ENCODE data around the gene ASCL5.
A peak's percentile ranks its signal among the peaks of the same experiment; 100 is the strongest.
"Not testable (repeated sequence)": the region's sequence is repeated elsewhere in the genome, so short reads cannot be mapped to it uniquely, and the experiment has no call there.

The ASCL5 gene, protein sequence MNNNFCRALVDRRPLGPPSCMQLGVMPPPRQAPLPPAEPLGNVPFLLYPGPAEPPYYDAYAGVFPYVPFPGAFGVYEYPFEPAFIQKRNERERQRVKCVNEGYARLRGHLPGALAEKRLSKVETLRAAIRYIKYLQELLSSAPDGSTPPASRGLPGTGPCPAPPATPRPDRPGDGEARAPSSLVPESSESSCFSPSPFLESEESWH

DNA sequence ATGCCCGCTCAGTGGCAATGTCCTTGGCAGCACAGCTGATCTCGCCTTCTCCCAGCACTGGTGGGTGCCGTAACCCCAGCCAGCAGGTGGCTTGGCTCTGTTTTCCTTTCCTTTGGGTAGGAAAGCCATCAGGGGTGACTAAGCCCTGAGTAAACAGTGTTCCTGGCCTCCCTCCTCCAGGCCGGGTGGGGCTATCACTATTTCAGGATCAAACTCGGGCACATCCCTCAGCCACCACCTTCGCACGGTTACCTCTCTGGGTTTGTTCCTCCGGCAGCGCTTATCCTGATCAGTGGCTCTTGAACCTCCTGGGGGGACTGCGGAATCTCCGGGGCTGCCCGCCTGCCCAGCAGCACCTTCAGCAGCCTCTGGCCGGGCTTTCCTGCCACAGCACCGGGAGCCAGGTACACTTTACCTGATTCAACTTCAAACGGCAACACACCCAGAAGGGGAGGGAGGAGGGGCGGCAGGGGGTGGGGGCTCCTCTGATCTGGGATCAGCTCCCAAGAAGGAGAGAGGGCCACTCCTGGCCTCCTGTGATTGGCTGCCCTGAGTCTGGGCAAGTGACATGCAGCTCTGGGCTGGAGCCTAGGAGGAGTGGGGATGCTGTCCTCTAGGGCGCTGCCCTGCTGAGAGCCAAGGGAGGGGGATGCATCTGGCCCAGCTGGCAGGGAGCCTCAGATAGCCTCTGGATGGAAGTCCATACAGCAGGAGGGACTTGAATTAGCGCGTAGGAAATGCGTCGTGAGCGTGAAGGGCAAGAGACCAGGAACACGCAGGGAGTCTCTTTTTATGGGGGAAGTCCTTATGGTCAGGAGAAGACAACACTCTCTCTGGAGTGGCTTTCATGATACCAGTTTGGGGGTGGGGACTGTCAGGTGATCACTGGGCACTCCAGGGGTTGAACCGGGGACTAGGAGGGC, at the start of gene ASCL5:
ASCL5 (minus strand) TSS at position 353 of the 923 bp plus-strand sequence. CDS start 11,812 bp downstream, outside the sequence.
- DNase-seq: no peak

DNA sequence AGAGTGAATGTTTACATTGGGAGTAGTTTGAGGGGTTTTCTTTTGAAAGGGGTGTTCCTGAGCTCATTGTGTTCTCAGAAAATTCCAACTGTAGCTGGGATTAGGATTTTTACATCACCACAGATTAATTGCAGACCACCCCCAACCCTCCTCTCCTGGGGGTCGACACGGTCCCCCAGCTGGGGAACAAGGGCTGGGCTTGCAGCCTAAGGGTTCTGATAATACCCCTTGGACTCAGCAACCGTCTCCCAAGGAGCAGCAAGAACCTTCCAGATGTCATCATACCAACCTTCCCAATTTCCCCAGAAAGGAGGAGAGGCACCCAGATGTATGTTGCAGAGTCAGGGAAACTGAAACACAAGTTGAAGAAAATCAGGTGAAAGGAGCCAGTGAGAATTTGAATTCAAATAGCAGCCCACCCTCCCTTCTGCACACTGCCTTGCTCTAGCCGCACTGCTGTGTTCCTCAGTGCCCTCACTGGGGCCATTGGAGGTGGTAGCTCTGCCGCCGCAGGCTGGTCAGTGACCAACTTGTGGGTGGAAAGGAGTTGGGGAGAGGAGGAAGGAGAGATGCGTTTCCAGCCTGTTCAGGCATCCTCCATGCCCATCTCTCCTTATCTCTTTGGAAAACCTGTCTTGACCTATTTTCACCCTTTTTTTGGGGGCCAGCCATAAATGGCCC, 49.0 kb upstream of the ASCL5 start:
- no peak for DNase-seq

DNA sequence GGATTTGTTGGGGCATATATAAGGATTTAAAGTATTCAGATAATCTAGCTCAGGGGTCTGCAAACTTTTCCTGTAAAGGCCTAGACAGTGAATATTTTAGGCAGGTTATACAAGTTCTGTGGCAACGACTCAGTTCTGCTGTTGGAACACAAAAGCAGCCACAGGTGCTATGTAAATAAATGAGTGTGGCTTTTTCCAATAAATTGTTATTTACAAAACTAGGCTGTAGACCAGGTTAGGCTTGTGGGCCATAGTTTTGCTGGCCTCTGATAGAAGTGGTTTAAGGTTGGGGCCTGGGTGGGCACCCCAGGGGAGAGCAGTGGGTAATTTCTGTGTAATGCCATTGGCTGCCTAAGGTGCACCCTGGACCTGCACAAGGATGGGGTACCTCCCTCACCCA, 46.8 kb upstream of the ASCL5 start:
- no peak for DNase-seq

DNA sequence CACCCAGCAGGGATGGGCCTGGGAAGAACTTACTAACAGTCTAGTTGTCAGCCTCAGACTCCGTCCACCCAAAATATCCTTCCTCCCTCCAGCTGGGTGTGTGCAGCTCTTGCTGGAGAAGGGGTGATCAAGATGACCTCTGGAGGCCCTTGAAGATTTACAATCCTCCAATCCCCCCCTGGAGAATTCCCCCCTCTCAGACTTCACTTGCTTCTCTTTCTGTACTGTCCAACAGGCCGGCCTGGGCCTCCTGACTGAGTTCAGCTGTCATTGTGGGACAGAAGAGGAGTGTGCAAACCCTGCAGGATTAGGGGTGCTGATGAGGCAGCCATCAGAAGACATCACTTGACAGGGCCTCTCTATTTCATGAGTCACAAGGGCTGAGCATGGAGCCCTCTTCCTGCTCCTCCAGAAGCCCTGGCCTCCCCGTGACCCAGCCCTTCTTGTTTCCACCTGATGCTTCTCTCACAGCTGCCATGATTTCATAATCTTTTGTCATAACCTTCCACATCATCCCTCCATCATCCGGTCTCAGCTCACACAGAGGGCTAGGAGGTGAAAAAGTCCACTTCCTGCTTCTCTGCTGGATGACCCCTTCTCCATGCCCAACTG, 46.1 kb upstream of the ASCL5 start:
- no peak for DNase-seq

DNA sequence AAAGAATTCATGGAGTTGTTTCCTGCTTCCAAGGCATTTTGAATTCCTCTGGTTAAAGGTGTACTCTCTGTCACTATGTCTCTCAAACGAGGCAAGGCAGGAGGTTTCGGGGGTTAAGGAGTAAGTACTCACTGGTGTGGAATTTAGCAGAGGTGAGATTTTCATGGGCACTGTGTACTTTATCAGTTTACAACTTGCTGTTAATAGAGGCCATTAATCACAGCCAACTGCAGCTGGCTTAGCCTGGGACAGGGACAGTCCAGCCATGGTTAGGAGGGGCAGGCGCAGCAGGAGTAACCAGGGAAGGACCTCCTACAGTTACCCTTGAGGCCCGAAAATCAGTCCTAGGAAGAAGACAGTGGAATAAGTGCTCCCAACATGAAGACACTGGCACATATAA, 45.3 kb upstream of the ASCL5 start:
- no peak for DNase-seq

DNA sequence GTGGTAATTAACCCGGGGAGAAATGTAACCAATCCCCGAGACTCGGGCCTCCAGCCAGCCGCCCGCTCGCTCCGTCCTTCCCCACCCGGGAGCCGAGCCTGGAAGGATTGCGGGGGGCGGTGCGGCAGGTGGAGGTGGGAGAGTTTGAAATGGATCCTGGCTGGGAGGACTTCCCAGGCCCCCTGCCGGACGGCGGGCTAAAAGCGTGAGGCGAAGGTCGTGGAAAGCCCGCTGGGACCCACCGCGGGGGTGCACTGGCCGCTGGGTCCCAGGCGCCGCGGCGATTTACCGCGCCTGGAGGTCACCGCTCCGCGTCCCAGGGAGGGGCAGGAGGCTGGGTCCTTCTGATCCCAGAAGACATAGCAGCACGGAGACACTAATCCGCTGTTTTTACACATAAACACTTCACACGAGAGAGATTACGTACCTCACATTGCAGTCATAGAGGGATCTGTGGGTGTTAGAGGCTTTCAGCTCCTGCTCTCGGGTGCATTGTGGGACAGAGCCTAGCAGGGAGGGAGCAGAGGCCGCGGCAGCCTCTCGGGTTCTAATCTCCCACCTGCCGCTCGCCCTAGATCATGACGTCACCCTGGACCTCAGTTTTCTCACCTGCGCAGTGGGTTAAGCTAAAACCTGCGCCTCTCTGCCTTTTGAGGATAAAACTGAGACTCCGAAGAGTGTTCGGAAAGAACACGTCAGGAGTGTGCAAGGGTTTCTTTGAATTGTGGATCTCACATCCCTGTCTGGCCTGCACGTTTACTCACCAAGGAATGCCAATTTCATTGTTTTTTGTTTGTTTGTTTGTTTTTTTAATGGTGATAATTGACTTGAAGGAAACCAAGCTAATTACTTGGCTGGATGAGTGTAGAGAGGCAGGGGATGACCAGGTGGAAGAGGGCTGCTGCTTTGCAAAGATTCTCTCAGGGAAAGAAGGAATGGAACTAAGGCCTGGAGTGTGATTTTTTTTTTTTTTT, 44.4 kb upstream of the ASCL5 start:
- peak; percentile 41 for DNase-seq

DNA sequence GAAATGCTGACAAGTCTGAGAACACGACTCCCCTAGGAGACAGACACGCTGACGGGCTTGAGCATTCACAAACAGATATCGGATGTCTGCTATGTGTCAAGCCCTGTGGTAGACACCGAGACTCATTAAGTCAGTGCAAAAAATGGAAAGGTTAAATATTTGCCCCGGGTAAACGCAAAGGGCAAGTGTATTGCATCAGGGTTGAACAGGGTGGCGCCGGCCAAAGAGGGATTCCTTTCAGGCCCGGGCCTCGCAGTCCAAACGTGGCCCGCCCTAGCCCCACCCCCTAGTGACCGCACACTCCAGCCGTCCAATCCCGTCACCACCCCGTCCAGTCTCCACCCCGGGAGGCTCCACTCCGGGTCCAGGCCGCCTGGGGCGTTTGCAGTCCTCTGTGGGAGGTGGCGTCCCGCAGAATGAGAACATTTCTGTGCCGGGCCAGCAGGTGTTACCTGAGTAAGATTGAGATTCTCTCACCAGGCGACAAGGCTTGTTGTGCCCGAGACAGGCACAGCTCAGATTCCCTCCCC, 43.6 kb upstream of the ASCL5 start:
- DNase-seq: peak; percentile 79

DNA sequence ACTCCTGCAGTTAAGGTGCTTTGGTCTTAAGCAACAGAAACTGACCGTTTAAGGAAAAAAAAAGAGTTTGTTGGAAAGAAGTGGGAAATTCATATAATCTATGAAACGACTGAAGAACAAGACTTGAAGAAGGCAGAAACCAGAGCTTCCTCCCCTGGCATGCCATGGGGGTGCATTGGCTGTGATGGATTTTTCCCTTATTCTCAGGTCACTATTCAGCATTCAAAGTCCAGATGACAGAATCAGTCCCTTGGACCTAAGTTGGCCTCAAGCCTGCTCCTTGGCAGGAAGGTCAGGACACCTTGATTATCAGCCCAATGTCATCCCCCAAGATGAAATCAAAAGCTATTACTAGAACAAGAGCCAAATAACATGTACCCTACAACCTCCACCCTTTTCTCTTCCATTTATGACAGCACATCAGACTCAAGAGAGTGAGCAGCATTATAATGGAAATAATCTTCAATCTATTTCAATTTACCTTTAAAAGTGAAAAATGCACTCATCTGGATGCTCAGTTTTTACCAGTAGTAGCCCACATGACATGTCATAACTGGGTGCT, 43.1 kb upstream of the ASCL5 start:
- no peak for DNase-seq

DNA sequence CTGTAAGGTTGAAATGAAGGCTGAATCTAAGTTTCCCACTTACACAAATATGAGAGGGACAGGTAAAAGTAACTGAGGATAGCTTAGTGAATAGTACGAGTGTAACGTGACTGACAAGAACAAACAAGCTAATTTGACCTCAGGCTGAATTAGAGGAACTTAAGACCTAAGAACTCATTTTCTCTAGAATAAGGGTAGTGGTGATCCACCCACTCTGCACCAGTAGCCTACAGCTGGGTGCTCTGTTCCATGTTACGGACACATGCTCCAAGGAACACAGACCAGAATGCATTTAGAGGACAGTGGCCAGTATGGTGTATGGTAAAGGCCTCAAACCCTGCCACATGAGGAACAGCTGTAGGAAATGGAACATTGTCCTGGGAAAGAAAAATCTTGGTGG, 42.2 kb upstream of the ASCL5 start:
- no peak for DNase-seq

DNA sequence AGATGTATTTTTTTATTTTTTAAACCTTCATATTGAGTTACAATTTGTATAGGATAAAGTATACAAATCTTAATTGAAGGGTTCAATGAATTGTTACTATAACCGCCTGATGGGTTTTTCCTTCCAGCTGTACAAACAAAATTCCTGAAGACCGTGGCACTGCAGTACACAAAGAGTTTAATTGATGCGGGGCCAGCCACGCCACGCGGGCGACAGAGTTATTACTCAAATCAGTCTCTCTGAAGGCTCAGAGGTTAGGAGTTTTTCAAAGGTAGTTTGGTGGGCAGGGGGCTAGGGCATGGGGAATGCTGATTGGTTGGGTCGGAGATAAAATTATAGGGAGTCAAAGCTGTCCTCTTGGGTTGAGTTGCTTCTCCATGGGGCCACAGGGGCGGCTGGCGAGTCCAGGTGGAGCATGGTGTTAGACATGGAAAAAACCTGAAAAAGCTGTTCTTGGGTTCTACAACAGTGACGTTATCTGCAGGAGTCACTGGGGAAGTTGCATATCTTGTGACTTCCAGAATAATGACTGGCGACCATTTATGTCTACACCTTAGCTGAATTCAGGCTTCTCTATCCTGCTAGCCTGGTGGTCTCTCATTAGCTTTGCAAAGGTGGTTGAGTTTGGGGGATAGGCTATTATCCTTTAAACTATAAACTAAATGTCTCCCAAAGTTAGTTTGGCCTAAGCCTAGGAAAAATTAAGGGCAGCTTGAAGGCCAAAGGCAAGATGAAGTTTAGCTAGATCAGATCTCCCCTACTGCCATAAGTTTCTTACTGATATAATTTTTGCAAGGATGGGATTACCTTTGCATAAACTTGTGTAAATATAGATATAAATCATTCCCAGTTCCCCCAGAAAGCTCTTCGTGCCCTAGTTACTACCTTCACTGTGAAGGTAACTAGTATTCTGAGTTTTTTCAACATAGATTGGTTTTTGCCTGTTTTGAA, 40.3 kb upstream of the ASCL5 start:
- DNase-seq: no peak

DNA sequence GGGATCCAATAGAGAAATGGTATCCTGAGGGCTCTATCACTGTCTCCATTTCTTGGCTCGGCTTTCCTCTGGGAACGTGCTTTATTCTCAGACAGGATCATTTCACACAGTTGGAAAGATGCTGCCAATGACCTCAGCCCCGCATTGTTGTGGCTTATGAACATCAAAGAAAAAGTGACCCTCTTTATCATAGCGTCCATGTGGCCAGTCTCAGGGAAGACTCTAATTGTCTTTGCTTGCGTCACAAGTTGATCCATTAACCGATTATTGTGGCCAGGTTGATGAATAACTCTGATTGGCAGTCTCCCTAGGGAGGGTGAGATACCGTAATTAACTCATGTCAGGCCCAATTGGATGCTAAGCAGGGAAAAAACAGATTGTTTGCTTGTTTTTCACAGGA, 37.7 kb upstream of the ASCL5 start:
- no peak for DNase-seq

DNA sequence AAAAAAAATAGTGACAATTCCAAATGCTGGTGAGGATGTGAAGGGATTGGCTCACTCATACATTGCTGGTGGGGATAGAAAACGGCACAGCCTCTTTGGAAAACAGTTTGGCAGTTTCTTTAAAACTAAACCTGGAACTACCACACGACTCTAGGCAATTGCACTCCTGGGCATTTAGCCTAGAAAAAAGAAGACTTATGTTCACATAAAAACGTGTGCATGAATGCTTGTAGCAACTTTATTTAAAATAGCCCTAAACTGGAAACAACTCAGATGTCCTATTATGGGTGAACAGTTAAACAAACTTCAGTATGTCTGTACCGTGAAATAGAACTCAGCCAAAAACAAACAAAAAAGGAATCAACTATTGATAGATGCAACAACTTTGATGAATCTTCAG, 36.7 kb upstream of the ASCL5 start:
- DNase-seq: no peak

DNA sequence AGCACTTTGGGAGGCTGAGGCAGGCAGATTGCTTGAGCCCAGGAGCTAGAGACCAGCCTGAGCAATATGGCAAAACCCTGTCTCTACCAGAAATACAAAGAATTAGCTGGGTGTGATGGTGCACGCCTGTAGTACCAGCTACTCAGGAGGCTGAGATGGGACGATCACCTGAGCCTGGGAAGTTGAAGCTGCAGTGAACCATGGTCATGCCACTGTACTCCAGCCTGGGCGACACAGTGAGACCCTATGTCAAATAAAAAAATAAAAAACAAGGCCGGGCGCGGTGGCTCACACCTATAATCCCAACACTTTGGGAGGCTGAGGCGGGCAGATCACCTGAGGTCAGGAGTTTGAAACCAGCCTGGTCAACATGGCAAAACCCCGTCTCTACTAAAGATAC, 36.1 kb upstream of the ASCL5 start:
- DNase-seq: not testable (repeated sequence)

DNA sequence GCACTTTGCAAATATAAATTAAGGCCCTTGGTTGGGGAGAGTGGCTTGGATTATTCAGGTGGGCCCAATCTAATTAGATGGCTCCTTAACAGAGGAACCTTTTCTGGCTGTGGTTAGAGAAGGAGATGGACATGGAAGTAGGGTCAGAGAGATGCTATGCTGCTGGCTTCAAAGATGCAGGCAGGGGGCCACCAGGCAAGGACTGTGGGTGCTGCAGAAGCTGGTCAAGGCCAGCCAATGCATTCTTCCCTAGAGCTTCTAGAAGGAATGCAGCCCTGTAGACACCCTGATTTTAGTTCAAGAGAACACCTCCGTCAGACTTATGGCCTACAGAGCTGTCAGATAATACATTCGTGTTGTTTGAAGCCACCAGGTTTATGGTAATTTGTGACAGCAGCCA, 31.0 kb upstream of the ASCL5 start:
- DNase-seq: no peak

DNA sequence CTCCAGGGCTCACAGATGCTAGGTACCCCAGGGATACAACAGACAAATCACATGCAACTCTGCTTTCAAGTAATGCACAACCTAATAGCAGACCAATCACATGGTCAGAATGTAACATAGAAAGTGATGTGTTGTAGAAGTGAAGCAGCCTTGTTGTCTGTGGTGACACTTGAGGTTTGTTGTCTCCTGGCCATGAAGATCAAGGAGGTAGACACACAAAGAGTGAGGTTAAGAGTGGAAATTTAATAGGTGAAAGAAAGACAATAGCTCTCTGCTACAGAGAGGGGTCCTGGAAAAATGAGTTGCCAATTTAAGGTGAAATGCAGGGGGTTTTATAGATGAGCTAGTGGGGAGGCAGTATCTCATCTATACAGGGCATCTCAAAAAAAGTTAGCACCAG, 29.8 kb upstream of the ASCL5 start:
- DNase-seq: no peak

DNA sequence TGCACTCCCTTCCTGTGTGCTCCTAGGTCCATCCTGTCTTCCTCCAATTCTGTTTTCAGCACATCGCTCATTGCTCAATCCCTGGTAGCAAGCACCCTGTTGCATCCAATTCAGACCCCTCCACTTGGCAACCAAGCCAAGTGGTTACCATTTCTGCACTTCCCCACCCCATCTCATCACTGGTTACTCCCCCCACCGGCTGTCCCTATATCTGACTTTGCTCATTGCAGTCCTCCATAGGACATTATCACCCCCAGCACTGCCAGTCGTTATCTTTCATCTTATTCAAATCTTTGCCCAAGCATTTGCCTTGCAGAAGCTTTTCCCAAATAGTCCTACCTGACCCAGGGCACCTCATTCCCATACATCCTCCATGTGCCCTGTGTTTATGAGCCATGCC, 29.4 kb upstream of the ASCL5 start:
- DNase-seq: no peak

DNA sequence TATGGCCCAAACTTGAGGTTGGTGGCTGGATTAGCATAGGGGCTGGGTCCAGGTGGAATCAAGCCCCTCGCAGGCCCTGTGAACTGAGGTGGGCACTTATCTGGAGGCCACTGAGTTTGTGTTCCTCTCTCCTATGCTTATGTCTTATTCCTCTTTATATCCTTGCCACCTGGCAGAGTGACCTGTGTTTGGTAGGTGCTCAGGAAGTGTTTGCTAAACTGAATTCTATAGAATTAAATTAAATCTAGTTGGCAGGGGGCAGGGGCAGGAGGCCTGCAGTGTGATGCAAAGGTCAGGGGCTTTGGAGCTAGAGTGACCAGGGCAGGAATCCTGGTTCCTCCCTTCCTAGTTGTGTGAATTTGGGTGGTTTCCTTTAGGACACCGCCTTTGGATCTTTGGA, 28.4 kb upstream of the ASCL5 start:
- no peak for DNase-seq

DNA sequence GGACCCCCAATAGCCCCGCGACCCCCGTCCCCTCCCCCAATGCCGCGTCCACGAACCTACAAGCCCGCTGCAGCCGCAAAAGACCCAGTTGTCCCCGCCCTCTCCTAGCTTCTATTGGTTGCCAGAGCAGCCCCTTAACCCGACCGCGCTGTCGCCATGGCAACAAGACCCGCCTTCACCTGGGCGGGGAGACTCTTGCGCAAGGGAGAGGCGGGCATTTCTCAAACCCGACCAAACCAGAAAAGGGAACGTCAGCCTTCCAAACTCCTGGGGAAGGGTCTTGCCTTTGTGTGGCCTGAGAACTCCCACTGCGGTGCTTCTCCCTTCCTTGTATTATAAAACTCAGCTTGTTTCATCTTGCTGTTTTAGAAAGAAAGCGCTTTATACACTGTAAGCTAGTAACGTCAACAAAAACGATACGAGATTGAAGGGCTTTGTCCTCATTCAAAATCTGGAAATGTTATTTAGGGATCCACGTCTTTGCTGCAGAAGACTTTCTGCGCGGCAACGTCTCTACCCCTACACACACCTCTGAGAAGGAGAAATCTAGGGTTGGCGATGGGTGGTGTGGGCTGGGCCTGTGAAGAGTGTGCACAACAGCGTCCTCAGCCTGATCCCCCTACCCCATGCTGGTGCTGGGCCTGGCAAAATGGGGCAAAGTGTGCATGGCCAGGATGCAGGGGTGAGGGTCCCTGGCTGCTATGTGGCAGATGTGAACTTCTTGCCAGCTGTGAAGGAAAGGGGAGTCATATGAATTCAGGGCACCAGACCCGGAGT, 27.6 kb upstream of the ASCL5 start, which contains the start of gene TMEM9:
TMEM9 (minus strand) TSS at position 86 of the 777 bp plus-strand sequence. CDS start 551 bp downstream, outside the sequence.
- DNase-seq: peak; percentile 99

All from CD4-positive, alpha-beta T cell treated with Interleukin-17A for 4 hours (primary cell).